Body of pancreas (tissue), 4 donors: ENCODE results near the gene DYNLT1.
A peak's percentile ranks its signal among the peaks of the same experiment; 100 is the strongest.

Experiments
- CTCF ChIP-seq, 7 experiments: fragments of 450-650 bp in 4 of 7; fragments of 200-600 bp in 3 of 7; sonication (generic) in 3 of 7; IDR thresholded peaks; one replicate each; pipeline ENCODE4 v1.5.1; 2016 to 2019; ENCODE audit warnings: antibody characterized with exemption in 7 of 7
- POLR2A ChIP-seq, 3 donors: fragments of 450-650 bp; IDR thresholded peaks; one replicate each; pipeline ENCODE4 v1.6.1; 2016; ENCODE audit warnings: antibody characterized with exemption in 3 of 3, mild to moderate bottlenecking in 2 of 3

DNA sequence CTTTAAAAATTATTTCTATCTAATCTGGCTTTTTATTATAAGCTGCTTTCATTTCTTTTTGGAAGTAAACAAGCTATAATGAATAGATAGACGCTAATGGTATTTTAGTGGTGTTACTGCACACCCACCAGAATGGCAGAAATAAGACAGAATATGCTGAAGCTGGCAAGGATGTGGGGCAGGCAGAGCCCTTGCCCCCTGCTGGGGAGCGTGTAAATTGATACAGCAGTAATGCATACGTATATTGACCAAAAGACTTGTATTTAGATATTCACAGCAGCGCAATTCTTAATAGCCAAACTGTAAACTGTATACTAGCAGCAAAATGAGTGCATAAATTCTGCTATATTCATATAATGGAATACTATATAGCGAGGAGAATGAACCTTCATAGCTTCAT is 49.3 kb downstream of the DYNLT1 start:
- TF ChIP-seq CTCF (IDR thresholded peaks at IDR 0.05) (peak in 1 of 7 experiments; percentile 16), POLR2A (IDR thresholded peaks at IDR 0.05) (no peak)
